SKM-1 treated with dmso at 0.1 percent for 144 hours (cell line): Measurements from ENCODE around the gene ATP5PO.

Experiments used
- DNase-seq: peaks from one replicate; lab custom pipeline; 2025; ENCODE audit not compliant: unreplicated experiment; lab: John Stamatoyannopoulos, UW

Gene ATP5PO

GRCh38 chr21:33901412-33902288, 14.0 kb downstream of the ATP5PO start:
- DNase-seq = peak; percentile 30

GRCh38 chr21:33899199-33899598, 16.4 kb downstream of the ATP5PO start:
- DNase-seq = no peak

- DNase-seq = no peak
Observed at GRCh38 chr21:33898586-33898985, 17.0 kb downstream of the ATP5PO start.

- DNase-seq = no peak
Observed at GRCh38 chr21:33897739-33898138, 17.9 kb downstream of the ATP5PO start.

- no peak for DNase-seq
Observed at GRCh38 chr21:33897098-33897497, 18.5 kb downstream of the ATP5PO start.

- DNase-seq = no peak
Observed at GRCh38 chr21:33896691-33897090, 18.9 kb downstream of the ATP5PO start.

- DNase-seq = no peak
Observed at GRCh38 chr21:33895356-33895755, 20.2 kb downstream of the ATP5PO start.

- DNase-seq = peak; percentile 44
Observed at GRCh38 chr21:33894736-33895288, 20.8 kb downstream of the ATP5PO start.

GRCh38 chr21:33893917-33894316, 21.7 kb downstream of the ATP5PO start:
- no peak for DNase-seq

GRCh38 chr21:33892853-33893252, 22.8 kb downstream of the ATP5PO start:
- DNase-seq = no peak

- no peak for DNase-seq
Observed at GRCh38 chr21:33890187-33890586, 25.4 kb downstream of the ATP5PO start.

GRCh38 chr21:33886321-33886720, 29.3 kb downstream of the ATP5PO start:
- no peak for DNase-seq

- DNase-seq = no peak
Observed at GRCh38 chr21:33885172-33885514, 30.5 kb downstream of the ATP5PO start.

GRCh38 chr21:33884376-33885171, 31.0 kb downstream of the ATP5PO start:
- DNase-seq = no peak

GRCh38 chr21:33883118-33883517, 32.5 kb downstream of the ATP5PO start:
- no peak for DNase-seq

GRCh38 chr21:33881689-33882440, 33.7 kb downstream of the ATP5PO start:
- DNase-seq = no peak

GRCh38 chr21:33880626-33881025, 35.0 kb downstream of the ATP5PO start:
- DNase-seq = no peak

GRCh38 chr21:33878824-33879223, 36.8 kb downstream of the ATP5PO start:
- no peak for DNase-seq

- DNase-seq = no peak
Observed at GRCh38 chr21:33875026-33875695, 40.4 kb downstream of the ATP5PO start.

GRCh38 chr21:33874161-33874560, 41.4 kb downstream of the ATP5PO start:
- DNase-seq = no peak
